ENCODE results near the gene ANKRD33B.
"Not testable (repeated sequence)": the region's sequence is repeated elsewhere in the genome, so short reads cannot be mapped to it uniquely, and the experiment has no call there.

ANKRD33B gene

GRCh38 chr5:10563945-10564837 is at the start of gene ANKRD33B:
TSS of gene ANKRD33B (plus strand) at chr5:10564070. CDS start at chr5:10564468, 398 bp downstream.
- DNase-seq, result no peak

DNA sequence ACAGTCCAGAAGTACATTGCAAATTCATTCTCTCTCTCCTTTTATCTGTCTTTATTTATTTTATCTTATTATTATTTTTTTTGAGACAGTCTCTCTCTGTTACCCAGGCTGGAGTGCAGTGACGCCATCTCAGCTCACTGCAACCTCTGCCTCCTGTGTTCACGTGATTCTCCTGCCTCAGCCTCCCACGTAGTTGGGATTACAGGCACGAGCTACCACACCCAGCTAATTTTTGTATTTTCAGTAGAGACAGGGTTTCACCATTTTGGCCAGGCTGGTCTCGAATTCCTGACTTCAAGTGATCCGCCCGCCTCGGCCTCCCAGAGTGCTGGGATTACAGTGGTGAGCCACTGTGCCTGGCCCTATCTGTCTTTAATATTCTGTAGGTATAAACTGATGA is 49.3 kb upstream of the ANKRD33B start:
- not testable (repeated sequence) for DNase-seq

DNA sequence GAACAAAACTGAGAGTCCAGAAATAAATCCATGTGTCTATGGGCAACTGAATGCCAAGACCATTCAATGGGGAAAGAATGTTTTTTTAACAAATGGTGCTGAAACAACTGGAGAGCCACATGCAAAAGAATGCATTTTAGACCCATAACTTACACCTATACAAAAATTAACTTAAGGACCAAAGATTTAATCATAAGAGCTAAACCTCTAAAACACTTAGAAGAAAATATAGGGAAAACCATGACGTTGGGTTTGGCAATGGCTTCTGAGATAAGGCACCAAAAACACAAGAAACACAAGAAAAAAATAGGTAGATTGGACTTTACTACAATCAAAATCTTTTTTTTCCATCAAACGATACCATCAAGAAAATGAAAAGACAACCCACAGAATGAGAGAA is 48.4 kb upstream of the ANKRD33B start:
- no peak for DNase-seq

DNA sequence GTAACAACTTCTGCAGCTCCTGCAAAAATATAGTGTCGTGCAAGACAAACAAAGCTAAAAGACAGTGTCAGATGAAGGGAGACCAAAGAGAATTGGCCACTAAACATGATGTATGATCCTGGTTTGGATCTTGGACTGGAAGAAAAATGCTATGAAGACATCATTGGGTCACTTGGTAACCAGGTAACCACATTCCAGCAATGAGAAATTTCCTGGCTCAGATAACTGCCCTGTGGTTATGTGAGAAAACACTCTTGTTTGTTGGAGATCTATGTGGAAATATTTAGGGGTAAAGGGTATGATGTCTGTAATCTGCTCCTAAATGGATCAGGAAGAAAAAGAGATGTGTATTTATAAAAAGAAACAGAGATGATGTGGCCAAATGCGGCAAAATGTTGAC is 45.5 kb upstream of the ANKRD33B start:
- no peak for DNase-seq

DNA sequence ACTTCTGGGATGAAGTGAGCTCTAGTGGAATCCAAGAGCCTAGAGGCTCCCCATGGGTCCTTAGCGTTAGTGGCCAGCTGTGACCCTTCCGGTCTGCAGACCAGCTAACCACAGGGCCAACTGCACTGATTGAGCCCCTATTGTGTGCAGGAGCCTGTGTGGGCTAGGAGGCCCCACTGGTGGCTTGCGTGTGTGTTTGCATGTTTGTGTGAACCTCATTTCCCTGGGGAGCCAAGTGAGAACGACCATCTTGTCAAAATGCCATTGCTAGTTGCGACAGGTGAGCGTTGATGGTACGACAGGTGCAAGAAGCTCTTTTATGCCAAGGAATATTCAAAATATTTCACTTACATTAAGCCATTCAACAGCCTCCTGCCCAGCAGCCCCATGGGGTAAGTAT is 44.1 kb upstream of the ANKRD33B start:
- DNase-seq, result no peak

- no peak for DNase-seq
Observed at GRCh38 chr5:10520706-10521105, 43.2 kb upstream of the ANKRD33B start.

GRCh38 chr5:10521466-10522223 is 42.2 kb upstream of the ANKRD33B start:
- DNase-seq, result no peak

- no peak for DNase-seq
Observed at GRCh38 chr5:10522224-10522611, 41.7 kb upstream of the ANKRD33B start.

DNA sequence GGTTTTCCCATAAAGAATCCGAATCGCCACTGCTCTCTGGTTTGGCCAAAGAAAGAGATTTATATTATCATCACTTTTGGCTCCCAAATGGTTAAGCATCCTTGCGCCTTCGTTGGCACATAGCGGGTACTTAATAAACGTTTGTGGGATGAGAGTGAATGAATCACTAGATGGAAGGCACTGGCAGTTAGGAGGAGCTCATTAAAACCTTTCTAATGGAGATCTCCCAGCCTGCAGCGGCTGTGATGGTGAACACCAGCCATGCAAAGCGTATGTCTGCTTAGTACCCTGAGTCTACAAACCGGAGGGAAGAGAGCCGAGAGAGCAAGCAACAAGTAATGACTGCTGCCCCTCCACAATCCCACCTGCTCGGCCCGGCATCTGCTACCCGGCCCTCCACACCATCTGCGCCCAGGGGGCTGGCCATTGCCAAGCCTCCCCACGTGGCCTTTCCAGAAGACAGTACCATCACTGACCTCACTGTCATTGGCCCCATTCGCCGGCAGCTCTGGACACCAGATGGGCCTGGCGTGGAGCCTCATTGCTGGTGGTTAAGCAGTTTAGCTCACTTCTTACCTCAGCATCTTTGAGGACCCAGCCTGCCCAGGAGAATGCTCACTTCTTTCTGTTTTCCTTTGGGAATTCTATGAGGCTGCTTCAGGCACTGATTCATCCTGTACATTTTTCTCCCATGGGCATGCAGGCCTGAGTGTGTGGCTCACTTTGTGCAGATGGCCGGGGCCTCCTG is 39.3 kb upstream of the ANKRD33B start:
- DNase-seq, result peak; percentile 82

GRCh38 chr5:10525124-10525495 is 38.8 kb upstream of the ANKRD33B start:
- no peak for DNase-seq

DNA sequence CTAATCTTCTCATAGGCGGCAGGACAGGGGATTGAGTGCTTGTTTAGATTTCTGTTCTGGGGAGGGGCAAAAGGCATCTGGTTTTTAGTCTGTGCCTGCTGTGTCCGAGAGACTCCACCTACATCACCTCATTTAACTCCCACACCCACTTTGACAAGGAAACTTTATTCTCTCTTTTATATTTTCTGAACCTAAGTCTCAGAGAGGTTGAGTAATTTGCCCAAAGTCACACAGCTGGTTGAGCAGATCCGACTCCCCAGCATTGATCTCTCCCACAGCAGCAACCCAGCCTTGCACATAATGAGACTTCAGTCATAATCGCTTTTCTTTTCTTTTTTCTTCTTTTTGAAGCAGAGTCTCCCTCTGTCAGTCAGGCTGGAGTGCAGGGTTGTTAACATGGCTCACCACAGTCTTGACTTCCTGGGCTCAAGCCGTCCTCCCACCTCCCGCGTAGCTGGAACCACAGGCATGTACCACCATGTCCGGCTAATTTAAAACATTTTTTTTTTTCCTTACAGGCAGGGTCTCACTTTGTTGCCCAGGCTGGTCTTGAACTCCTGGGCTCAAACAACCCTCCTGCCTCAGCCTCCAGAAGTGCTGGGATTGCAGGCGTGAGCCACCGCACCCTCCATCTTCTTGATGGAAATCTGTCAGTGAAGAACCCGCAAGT is 36.5 kb upstream of the ANKRD33B start:
- DNase-seq, result no peak

GRCh38 chr5:10528056-10528816 is 35.6 kb upstream of the ANKRD33B start:
- peak; percentile 48 for DNase-seq

DNA sequence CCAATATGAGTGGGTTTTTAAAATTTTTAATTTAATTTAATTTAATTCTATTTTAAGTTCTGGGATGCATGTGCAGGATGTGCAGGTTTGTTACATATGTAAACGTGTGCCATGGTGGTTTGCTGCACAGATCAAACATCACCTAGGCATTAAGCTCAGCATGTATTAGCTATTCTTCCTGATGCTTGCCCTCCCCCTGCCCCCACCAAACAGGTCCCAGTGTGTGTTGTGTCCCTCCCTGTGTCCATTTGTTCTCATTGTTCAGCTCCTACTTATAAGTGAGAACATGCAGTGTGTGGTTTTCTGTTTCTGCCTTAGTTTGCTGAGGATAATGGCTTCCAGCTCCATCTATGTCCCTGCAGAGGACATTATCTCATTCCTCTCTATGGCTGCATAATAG is 35.0 kb upstream of the ANKRD33B start:
- no peak for DNase-seq

DNA sequence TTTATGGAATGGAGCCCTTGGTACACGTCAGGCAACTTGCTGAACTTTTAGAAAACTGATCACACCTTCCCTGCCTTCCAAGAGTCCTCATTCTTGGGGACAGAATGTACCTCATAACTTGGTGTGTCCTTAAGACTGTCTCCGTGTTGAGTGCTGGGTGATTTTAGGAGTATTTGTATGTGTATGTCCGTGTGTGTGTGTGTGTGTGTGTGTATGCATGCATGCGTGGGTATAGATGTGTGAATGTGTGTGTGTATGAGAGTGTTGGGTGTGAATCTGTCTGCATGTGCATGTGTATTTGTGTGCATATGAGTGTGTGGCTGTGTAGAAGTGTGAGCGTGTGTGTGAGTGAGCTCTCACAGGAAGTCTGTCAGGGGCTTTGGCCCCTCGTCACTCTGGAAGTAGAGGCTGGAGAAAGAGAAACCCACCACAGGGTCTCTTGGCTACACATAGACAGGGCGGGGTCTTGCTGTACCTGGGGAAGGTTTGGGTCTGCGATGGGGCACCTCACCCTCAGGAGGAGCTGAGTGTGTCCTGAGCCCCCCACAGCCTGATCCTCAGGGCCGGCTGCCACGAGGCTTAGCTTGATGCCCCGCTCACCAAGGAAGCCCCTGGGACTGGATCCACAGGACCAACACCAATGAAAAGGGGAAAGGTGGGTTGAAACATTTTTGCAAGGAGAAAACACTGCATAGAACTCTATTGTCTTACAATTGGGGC is 33.1 kb upstream of the ANKRD33B start:
- no peak for DNase-seq

- no peak for DNase-seq
Observed at GRCh38 chr5:10532421-10532820, 31.4 kb upstream of the ANKRD33B start.

- no peak for DNase-seq
Observed at GRCh38 chr5:10533226-10533625, 30.6 kb upstream of the ANKRD33B start.

DNA sequence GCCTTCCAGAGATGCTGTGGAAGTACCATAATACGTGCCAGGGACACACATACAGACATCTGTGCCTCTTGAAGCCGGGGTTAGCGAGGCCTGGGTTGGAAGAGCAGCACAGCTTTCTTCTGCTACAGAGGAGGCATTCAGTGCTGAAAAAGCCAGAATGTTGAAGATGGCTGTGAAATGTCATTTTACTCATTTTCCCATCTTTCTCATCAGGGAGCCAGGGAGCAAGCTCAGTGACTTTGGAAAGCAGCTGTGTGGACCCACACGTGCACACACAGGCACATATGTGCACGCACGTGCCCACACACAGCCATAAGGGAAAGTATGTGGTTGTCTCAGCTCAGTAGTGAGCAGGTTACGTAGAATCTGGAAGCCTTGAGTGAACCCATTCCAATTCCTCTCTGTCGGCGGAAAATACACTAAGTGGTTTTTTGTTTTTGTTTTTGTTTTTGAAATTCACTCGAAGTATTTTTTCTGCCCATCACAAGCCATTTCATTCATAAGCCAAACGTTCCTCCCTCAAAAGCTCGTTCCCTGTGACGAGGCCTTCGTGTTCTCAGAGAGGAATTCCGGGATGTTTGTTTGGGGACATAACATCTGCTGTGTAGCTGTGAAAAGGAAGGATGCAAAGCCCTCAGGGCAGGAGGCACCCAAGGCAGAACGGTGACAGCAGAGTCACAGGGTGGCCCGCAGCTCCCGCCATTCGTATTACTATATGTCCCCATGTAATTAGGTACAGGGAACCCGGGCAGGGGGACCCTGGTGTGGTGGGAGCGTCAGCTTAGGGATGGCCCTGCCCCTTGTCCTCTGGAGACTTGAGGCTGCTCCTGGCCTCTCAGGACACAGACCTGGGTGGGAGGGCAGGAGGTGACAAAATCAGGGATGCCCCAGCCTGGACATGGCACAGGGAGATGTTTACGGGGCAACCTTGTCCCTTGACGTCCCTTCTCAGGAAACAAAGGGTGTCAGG is 29.0 kb upstream of the ANKRD33B start:
- no peak for DNase-seq

DNA sequence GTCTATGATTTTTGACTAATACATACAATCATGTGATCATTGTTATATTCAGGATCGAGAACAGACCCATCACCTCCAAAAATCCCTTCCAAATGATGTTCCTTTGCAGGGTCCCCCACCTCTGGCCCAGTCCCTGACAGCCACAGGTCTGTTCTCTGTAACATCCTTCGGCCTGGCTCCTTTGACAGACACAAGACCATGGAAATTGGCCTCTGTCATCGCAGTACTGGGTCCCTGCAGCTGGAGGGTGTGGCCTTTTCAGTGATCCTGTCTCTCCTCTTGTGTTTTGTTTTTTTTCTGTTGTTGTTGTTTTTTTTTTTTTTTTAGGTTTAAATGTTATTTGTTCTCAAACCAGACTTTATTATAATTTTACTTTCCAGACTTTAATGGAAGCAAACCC is 27.4 kb upstream of the ANKRD33B start:
- no peak for DNase-seq

DNA sequence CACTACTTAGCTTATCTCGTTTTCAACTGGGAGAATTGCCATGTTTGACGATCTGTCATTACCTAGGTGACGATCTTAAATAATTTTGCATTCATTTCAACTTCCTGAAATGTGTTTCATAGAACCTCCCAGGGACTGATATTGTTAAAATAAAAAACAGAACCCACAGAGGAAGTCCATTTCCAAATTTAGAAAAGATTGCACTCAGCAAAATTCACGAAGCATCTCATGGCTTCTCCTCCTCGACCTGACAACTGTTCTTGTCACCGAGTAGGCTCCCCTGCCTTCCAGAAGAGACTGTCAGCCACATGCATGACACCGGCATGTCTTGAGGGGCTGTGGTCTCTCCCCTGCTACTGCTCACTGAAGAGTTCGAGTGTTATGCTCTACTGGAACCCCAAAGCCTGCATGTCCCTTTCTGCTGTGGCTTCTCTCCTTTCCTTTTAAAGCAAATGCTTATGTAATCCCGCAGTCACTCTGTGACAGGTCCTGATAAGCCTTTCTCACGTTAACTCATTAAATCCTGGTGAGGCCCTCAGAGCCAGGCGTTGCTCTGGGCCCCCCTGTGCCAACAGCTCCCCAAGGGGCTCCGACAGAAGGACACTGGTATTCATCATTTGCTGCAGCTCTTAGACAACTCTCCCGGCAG is 26.8 kb upstream of the ANKRD33B start:
- DNase-seq, result no peak

DNA sequence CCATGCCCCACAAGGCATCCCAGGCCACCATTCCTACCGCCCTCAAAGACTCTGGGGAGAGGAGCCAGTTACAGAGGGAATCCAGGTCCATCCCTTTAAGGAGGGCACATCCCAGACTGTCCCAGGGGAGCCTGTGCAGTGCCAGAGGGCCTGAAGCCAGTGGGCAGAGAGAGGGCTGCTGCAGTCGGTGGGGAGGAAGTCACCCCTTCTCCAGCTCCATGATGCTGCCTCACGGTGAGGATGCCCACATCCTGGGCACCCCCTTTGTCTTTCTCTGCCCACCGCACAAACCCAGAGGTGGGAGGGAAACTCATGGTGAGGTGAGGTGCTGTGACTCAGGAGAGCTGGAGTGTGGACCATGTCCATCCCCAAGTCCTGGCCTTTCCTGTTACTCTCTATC is 26.2 kb upstream of the ANKRD33B start:
- DNase-seq, result no peak
